GM13977 (cell line): ENCODE measurements around the gene FRAS1.
"Not testable (repeated sequence)": the region's sequence is repeated elsewhere in the genome, so short reads cannot be mapped to it uniquely, and the experiment has no call there.

Experiments used
- DNase-seq: peaks from one replicate; pipeline ENCODE4 v3.0.0; 2012; ENCODE audit warnings: low spot score
- in situ Hi-C: fragments of 300-500 bp; cut with MboI; formaldehyde crosslinking; loops from one replicate; pipeline ENCODE4 v1.12.0; 2022; ENCODE audit warnings: low sequenced_read_pairs, low pct_unique_long_range_greater_than_20kb, mixed read lengths, inconsistent platforms; ENCODE audit not compliant: unreplicated experiment
- TF ChIP-seq, protein P1 (sequence below): IDR thresholded peaks from 2 replicates; pipeline ENCODE4 v1.5.1; 2012; ENCODE audit warnings: mild to moderate bottlenecking, control low read depth; ENCODE audit not compliant: insufficient read depth; ENCODE audit errors: extremely low read depth, missing control alignments

The FRAS1 gene

DNA sequence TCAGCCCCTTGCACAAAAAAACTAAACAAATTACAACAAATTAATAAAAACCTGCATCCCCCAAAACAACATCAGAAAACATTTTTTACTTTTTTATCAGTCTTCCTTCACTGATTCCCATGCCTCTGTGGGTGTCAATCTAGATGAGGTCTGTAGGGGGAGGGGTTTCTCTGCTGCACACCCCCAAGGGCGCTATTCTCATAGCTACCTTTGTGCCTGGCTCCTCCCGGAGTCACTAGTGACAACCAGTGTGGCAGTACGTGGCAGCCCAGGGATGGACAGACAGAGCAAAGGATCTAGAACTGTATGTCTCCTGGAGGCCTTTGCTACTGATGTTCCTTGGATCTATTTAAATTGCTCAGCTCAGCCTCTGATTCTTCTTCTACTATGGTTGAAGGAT is 266.3 kb downstream of the FRAS1 start:
- TF ChIP-seq, protein P1, sequence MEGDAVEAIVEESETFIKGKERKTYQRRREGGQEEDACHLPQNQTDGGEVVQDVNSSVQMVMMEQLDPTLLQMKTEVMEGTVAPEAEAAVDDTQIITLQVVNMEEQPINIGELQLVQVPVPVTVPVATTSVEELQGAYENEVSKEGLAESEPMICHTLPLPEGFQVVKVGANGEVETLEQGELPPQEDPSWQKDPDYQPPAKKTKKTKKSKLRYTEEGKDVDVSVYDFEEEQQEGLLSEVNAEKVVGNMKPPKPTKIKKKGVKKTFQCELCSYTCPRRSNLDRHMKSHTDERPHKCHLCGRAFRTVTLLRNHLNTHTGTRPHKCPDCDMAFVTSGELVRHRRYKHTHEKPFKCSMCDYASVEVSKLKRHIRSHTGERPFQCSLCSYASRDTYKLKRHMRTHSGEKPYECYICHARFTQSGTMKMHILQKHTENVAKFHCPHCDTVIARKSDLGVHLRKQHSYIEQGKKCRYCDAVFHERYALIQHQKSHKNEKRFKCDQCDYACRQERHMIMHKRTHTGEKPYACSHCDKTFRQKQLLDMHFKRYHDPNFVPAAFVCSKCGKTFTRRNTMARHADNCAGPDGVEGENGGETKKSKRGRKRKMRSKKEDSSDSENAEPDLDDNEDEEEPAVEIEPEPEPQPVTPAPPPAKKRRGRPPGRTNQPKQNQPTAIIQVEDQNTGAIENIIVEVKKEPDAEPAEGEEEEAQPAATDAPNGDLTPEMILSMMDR, result no peak

DNA sequence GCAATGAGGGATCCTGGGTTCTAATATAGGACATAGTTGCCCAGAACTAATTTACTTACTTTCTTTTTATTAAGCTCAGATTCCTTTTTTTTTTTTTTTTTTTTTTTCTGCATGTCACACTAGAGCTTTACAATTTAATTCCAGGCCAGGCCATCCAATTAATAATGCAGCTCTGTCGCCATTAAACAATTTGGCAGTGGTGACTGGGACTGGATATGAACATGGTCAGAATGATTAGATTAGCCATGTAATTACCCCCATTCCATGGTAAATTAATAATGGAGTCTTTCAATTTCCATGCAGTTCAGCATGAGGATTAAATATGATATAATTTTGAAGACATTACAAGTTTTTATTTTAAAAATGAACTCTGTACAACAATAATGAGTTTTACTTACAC is 267.5 kb downstream of the FRAS1 start:
- TF ChIP-seq, protein P1, result no peak
- in situ Hi-C loops, result no loop called here
- no peak for DNase-seq

More for the DNA sequence above, 266.3 kb downstream of the FRAS1 start:
- DNase-seq, result no peak
- in situ Hi-C loops, result no loop called here

GRCh38 chr4:78325271-78326157 is 268.4 kb downstream of the FRAS1 start:
- no peak for DNase-seq
- in situ Hi-C loops, result no loop called here
- TF ChIP-seq, protein P1, result no peak

DNA sequence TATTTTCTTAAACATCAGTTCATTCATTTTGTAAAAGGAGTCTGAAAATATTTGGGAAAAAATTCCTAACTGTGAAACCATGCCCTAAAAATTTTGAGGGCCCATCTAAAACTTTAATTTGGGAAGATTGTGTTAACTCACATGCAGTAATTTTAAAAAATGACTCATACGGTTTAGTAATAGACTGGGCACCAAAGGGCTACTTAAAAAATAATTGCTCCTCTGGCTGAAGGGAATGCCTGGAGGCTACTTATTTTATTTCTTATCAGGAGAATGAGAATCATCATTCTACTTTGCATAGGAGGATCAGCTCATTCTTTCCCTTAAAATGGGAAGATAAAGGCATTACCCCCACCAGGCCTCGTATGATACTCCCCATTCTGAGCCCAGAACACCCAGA is 271.5 kb downstream of the FRAS1 start:
- DNase-seq, in situ Hi-C loops: not testable (repeated sequence)

GRCh38 chr4:78331186-78331585 is 274.1 kb downstream of the FRAS1 start:
- DNase-seq, result no peak
- TF ChIP-seq, protein P1, result no peak
- in situ Hi-C loops, result no loop called here

DNA sequence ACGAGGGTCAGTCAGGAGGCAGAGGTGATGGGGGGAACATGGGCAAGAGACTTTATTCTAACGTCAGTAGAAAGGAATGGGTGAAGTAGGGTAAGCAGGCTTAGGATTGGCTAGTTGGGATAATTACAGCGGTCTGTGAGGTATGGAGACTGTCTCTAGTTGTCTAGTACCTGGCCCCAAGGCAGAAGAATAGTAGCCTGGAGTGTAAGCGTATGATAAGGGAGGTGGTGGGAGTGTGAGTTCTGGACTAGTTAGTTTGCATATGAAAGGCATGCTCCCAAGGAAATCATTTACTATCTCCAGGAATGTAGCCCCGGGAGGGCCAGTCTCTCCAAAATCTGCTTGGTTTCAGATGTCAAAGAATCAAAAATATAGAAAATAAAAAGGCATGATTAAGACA is 274.8 kb downstream of the FRAS1 start:
- in situ Hi-C loops, result no loop called here
- TF ChIP-seq, protein P1, result no peak
- DNase-seq, result no peak

DNA sequence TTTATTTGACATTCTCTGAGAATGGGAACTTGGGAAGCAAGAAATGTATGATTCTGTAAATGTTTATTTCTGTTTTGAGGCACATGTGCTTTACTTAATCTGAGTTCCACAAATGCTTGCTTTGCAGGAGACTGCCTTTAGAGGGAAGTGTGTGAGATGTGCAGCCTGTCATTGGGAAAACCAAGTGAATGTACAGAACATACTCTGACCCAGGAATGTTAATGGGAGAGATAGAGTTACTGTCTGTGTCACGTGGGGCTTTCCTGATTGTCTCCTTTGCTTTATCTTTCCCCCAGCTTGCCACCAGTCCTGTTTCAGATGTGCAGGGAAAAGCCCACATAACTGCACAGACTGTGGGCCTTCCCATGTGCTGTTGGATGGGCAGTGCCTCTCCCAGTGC is 275.9 kb downstream of the FRAS1 start:
- TF ChIP-seq, protein P1, result no peak
- in situ Hi-C loops, result no loop called here
- no peak for DNase-seq
